ENCODE results near the gene PGA3. TPM values are rescaled to one million over a fixed set of nuclear protein-coding genes. Genes with fewer than 3 reads are reported as not detected.

The PGA3 gene
- total and polyA plus RNA-seq, 7 donors, result 0.06 to 25.2 (median 2.5) TPM; not detected in 2

DNA sequence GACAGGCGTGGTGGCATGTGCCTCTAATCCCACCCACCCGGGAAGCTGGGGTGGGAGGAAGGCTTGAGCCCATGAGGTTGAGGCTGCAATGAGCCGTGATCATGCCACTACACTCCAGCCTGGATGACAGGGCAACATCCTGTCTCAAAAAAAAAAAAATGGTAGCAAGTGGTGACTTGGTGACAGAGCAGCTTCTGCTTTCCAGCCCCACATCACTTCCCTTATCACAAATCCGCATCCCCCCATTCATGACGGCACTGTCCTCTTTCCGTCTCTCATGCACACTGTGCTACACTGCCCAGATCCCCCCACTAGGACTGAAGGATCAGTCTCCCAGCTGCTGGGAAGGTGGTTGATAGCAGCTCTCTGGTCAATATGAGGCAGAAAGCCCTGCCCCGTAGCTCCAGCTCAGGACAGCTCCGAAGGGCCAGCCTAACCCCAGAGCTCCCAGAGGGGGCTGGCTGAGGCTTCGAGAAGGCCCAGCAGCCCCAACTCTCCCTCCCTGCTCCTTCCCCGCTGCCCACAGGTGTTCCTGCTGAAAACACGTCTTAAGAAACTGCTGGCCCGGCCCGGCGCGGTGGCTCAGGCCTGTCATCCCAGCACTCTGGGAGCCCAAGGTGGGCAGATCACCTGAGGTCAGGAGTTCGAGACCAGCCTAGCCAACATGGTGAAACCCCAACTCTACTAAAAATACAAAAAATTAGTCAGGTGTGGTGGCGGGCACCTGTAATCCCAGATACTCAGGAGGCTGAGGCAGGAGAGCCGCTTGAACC lies 53.6 kb downstream of the PGA3 start:
- Histone ChIP-seq H3K4me3 (no peak overlapping the region), H3K27me3 (no peaks in the 10 kb centered on the region), H3K27ac (no peak overlapping the region), H3K9me3 (no peaks in the 10 kb centered on the region), H3K36me3 (no peaks in the 10 kb centered on the region), H3K4me1 (no peaks in the 10 kb centered on the region)
- WGBS, 2 donors, result 88 to 94% methylated on average over 18 of the region's 18 CpGs
- intact Hi-C loops (cut with DNase I), result no loop called here
- DNase-seq, result no peak
- no peak for TF ChIP-seq EP300 (IDR thresholded peaks at IDR 0.05)
- TF ChIP-seq, protein P1, sequence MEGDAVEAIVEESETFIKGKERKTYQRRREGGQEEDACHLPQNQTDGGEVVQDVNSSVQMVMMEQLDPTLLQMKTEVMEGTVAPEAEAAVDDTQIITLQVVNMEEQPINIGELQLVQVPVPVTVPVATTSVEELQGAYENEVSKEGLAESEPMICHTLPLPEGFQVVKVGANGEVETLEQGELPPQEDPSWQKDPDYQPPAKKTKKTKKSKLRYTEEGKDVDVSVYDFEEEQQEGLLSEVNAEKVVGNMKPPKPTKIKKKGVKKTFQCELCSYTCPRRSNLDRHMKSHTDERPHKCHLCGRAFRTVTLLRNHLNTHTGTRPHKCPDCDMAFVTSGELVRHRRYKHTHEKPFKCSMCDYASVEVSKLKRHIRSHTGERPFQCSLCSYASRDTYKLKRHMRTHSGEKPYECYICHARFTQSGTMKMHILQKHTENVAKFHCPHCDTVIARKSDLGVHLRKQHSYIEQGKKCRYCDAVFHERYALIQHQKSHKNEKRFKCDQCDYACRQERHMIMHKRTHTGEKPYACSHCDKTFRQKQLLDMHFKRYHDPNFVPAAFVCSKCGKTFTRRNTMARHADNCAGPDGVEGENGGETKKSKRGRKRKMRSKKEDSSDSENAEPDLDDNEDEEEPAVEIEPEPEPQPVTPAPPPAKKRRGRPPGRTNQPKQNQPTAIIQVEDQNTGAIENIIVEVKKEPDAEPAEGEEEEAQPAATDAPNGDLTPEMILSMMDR (IDR thresholded peaks at IDR 0.05), result no peak
- no peak for TF ChIP-seq POLR2AphosphoS5 (IDR thresholded peaks at IDR 0.05)
- no peak for TF ChIP-seq POLR2A (IDR thresholded peaks at IDR 0.05)

DNA sequence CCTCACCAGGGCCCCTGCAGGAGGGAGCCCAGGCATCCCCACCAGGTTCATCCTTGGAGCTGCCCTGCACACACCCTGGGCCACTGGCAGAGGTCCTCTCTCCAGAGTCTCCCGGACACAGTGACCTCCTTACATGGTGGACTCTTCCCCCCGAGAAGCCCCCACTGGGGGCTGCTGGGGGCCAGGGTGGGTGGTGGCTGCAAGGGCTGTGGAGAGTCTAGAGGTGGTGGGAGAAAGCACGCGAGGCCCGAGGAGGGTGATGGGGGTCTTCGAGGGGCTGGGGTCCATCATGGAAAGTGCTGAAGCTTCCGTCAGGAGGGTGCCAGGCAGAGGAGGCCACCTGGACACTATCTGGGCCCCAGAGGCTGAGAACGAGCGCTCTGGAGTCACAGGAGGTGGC lies 55.2 kb downstream of the PGA3 start:
- 75 to 87% methylated on average over 9 of the region's 9 CpGs for WGBS, 2 donors
- TF ChIP-seq POLR2A (IDR thresholded peaks at IDR 0.05) (no peak), EP300 (IDR thresholded peaks at IDR 0.05) (no peak), POLR2AphosphoS5 (IDR thresholded peaks at IDR 0.05) (no peak)
- TF ChIP-seq, protein P1 (IDR thresholded peaks at IDR 0.05), result no peak
- H3K27me3 ChIP-seq, result no peaks in the 10 kb centered on the region
- DNase-seq, result no peak
- intact Hi-C loops (cut with DNase I), result no loop called here
- no peak overlapping the region for H3K27ac ChIP-seq
- no peak overlapping the region for H3K4me3 ChIP-seq
- no peaks in the 10 kb centered on the region for H3K36me3 ChIP-seq
- H3K4me1 ChIP-seq, result no peaks in the 10 kb centered on the region
- no peaks in the 10 kb centered on the region for H3K9me3 ChIP-seq

DNA sequence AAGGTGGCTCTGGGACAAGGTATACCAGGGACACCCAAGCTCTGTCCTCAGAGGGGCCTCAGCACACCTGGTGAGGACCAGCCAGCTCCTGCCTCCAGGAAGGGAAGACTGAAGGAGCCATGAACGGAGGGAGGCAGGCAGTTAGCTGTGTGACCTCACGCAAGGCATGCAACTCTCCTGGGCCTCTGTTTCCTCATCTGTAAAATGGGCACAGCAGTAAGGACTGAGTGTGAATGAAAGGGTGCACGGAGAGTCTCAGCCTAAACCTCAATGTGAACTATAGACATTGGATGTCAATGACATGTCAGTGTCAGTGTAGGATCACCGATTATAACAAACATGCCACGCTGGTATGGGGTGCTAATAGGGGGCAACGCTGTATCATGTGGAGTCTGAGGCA lies 56.0 kb downstream of the PGA3 start:
- Histone ChIP-seq H3K36me3 (no peaks in the 10 kb centered on the region), H3K4me3 (no peak overlapping the region), H3K27me3 (no peaks in the 10 kb centered on the region), H3K4me1 (no peaks in the 10 kb centered on the region), H3K27ac (no peak overlapping the region), H3K9me3 (no peaks in the 10 kb centered on the region)
- TF ChIP-seq, protein P1 (IDR thresholded peaks at IDR 0.05), result no peak
- TF ChIP-seq EP300 (IDR thresholded peaks at IDR 0.05) (no peak), POLR2A (IDR thresholded peaks at IDR 0.05) (no peak)
- DNase-seq, result no peak
- intact Hi-C loops (cut with DNase I), result no loop called here
- WGBS, 2 donors, result 93 to 94% methylated on average over 6 of the region's 6 CpGs

Other genes starting within 250 kb of the PGA3 start
- 1 to 10 TPM in 2 of 4 donors, under 1 TPM in 1, not detected in 1; 0.81 to 1.9 (median 1.2) TPM for gene CD6, start 231.8 kb upstream of the PGA3 start, total RNA-seq
- 10 to 100 TPM in 1 of 3 donors, under 1 TPM in 2; under 0.01 to 14.1 (median 0.23) TPM for gene CD6, start 231.8 kb upstream of the PGA3 start, polyA plus RNA-seq
- gene CD5, start 101.0 kb upstream of the PGA3 start, total RNA-seq, result under 1 TPM in 2 of 4 donors, not detected in 2; 0.54 to 0.55 TPM
- 10 to 100 TPM in 1 of 3 donors, under 1 TPM in 2; 0.23 to 12.3 (median 0.60) TPM for gene CD5, start 101.0 kb upstream of the PGA3 start, polyA plus RNA-seq
- gene VPS37C, start 42.1 kb upstream of the PGA3 start, total RNA-seq, result 10 to 100 TPM in 3 of 4 donors, 1 to 10 TPM in 1; 8.6 to 25.4 (median 18.5) TPM
- gene VPS37C, start 42.1 kb upstream of the PGA3 start, polyA plus RNA-seq, result 10 to 100 TPM; 16.9 to 19.3 (median 18.6) TPM
- gene PGA4, start 18.8 kb downstream of the PGA3 start, total RNA-seq, result 1 to 10 TPM in 2 of 4 donors, not detected in 2; 2.5 to 4.3 TPM
- 10 to 100 TPM in 1 of 3 donors, 1 to 10 TPM in 1, under 1 TPM in 1; 0.26 to 27.6 (median 5.3) TPM for gene PGA4, start 18.8 kb downstream of the PGA3 start, polyA plus RNA-seq
- gene PGA5, start 37.7 kb downstream of the PGA3 start, total RNA-seq, result 1 to 10 TPM in 1 of 4 donors, not detected in 3; 2.1 TPM
- gene PGA5, start 37.7 kb downstream of the PGA3 start, polyA plus RNA-seq, result 1 to 10 TPM in 2 of 3 donors, not detected in 1; 1.2 to 1.8 TPM
- 1 to 10 TPM in 2 of 4 donors, under 1 TPM in 2; 0.49 to 5.5 (median 0.81) TPM for gene VWCE, start 91.8 kb downstream of the PGA3 start, total RNA-seq
- under 1 TPM in 1 of 3 donors, not detected in 2; 0.61 TPM for gene VWCE, start 91.8 kb downstream of the PGA3 start, polyA plus RNA-seq
- 100 to 1,000 TPM; 101 to 108 (median 105) TPM for gene DDB1, start 129.6 kb downstream of the PGA3 start, total RNA-seq
- 100 to 1,000 TPM in 1 of 3 donors, 10 to 100 TPM in 2; 68.2 to 120 (median 75.1) TPM for gene DDB1, start 129.6 kb downstream of the PGA3 start, polyA plus RNA-seq
- gene TKFC, start 129.7 kb downstream of the PGA3 start, total RNA-seq, result 10 to 100 TPM; 10.8 to 12.0 (median 11.8) TPM
- gene TKFC, start 129.7 kb downstream of the PGA3 start, polyA plus RNA-seq, result 10 to 100 TPM; 14.4 to 40.0 (median 29.4) TPM
- gene CYB561A3, start 158.4 kb downstream of the PGA3 start, total RNA-seq, result 10 to 100 TPM; 17.3 to 39.6 (median 30.5) TPM
- gene CYB561A3, start 158.4 kb downstream of the PGA3 start, polyA plus RNA-seq, result 10 to 100 TPM; 35.1 to 66.2 (median 39.6) TPM
- gene TMEM138, start 158.9 kb downstream of the PGA3 start, total RNA-seq, result 10 to 100 TPM; 13.5 to 33.8 (median 21.0) TPM
- gene TMEM138, start 158.9 kb downstream of the PGA3 start, polyA plus RNA-seq, result 10 to 100 TPM; 12.6 to 39.9 (median 19.4) TPM
- 10 to 100 TPM in 3 of 4 donors, 1 to 10 TPM in 1; 6.9 to 17.6 (median 12.0) TPM for gene TMEM216, start 189.1 kb downstream of the PGA3 start, total RNA-seq
- 10 to 100 TPM; 12.5 to 14.4 (median 14.1) TPM for gene TMEM216, start 189.1 kb downstream of the PGA3 start, polyA plus RNA-seq
- 10 to 100 TPM; 38.2 to 45.4 (median 42.0) TPM for gene CPSF7, start 226.5 kb downstream of the PGA3 start, total RNA-seq
- 10 to 100 TPM; 18.0 to 48.4 (median 19.0) TPM for gene CPSF7, start 226.5 kb downstream of the PGA3 start, polyA plus RNA-seq
- 10 to 100 TPM; 27.3 to 97.3 (median 61.2) TPM for gene SDHAF2, start 226.6 kb downstream of the PGA3 start, total RNA-seq
- 10 to 100 TPM; 45.7 to 62.5 (median 61.7) TPM for gene SDHAF2, start 226.6 kb downstream of the PGA3 start, polyA plus RNA-seq